ENCODE results near the gene LAMTOR4.

- TF ChIP-seq CTCF (IDR thresholded peaks at IDR 0.05; ENCODE audit: low read depth, low read length, poor library complexity, severe bottlenecking) (no peak), EZH2phosphoT487 (IDR thresholded peaks at IDR 0.05; ENCODE audit: borderline replicate concordance, low read length) (no peak)
These were observed 7.8 kb downstream of the LAMTOR4 start for GRCh38 chr7:100156331-100157068.
